ENCODE results near the gene KL. TPM values are rescaled to one million over a fixed set of nuclear protein-coding genes. Genes with fewer than 3 reads are reported as not detected.

The KL gene
- total RNA-seq, 1 experiment from 2014 or later: not detected

DNA sequence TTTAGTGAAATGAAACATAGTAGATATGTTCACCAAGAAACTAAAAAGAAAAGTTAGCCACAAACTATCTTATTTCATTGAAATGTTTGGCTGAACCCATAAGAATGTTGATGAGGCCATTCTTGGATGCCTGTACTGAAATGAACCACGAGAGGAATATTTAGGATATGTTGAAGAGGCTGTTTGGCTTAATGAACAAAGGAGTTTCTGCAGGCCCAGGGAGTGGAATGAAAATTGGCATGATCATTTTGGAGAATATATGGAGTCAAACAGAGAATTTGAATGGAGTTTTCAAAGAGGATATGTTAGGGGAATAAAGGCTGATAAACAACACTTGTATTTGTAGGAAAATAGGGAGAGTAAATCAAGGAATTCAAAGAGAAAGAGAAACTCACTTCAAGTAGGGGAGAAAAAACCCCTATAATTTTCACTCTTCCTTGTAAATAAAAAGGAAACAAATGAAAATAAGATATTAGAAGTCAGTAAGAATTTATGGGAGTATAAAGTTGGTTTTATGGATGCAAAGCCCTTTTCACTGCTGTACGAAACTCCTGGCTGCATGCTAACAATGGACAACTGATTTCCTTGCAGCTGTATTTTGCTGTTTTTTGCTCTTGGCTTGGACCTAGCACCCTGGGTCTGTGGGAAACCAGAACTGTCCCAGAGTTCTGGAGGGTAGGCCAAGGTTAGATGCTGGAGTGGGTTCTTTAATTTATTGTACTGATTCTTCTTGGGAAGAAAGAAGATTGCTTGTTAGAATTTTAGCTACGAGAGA lies 36.5 kb downstream of the KL start:
- no TSS peak for BruUV-seq (replicated peaks)
- ChIA-PET RAD21 (ENCODE audit: low non-redundant PET in 1 of 2, low total read pairs in 2 of 2, uncharacterized antibody in 2 of 2, unreplicated experiment in 2 of 2) (no interaction called here), POLR2A (no interaction called here), CTCF (no interaction called here)
- Histone ChIP-seq H3K4me1 (ENCODE audit: control insufficient read depth in 1 of 2, insufficient read depth in 2 of 2, low read length in 2 of 2) (no peaks in the 10 kb centered on the region; a peak in 1 of 4 replicates), H3K4me2 (ENCODE audit: low read length) (no peak overlapping the region), H2AFZ (ENCODE audit: low read depth, low read length, poor library complexity, severe bottlenecking) (no peak overlapping the region), H3K27me3 (ENCODE audit: insufficient read depth, low read length) (no peaks in the 10 kb centered on the region), H3K9ac (ENCODE audit: low read length) (no peak overlapping the region), H3K27ac (ENCODE audit: low read depth, low read length) (no peak overlapping the region), H4K20me1 (ENCODE audit: insufficient read depth) (no peaks in the 10 kb centered on the region), H3K9me3 (ENCODE audit: control insufficient read depth in 1 of 2, insufficient read depth in 1 of 2, low read depth in 1 of 2, low read length in 2 of 2) (no peaks in the 10 kb centered on the region), H3K36me3 (ENCODE audit: control insufficient read depth in 1 of 2, insufficient read depth in 2 of 2, low read length in 2 of 2) (no peaks in the 10 kb centered on the region), H3K9me2 (ENCODE audit: insufficient read depth) (no peaks in the 10 kb centered on the region), H3K79me2 (ENCODE audit: insufficient read depth, low read length) (no peaks in the 10 kb centered on the region), H3K4me3 (replicated peaks in 1 of 2; ENCODE audit: low read depth in 1 of 2, low read length in 2 of 2) (no peak overlapping the region)
- intact Hi-C loops (cut with micrococcal nuclease): no loop called here
- TF ChIP-seq ZNF274 (IDR thresholded peaks at IDR 0.05; ENCODE audit: low read depth, low read length) (no peak), EGR1 (IDR thresholded peaks at IDR 0.05; ENCODE audit: low read depth) (no peak), SP1 (IDR thresholded peaks at IDR 0.05; ENCODE audit: low read depth) (no peak), EZH2phosphoT487 (IDR thresholded peaks at IDR 0.05; ENCODE audit: borderline replicate concordance) (no peak), POLR2AphosphoS5 (IDR thresholded peaks at IDR 0.05; ENCODE audit: low read depth, low read length) (no peak), TCF7L2 (IDR thresholded peaks at IDR 0.05; ENCODE audit: borderline replicate concordance, extremely low read depth, insufficient read depth, insufficient read length) (no peak), ZFX (IDR thresholded peaks at IDR 0.05) (no peak), YY1 (IDR thresholded peaks at IDR 0.05; ENCODE audit: extremely low read depth, insufficient replicate concordance, low read depth, low read length) (no peak), ELF1 (IDR thresholded peaks at IDR 0.05; ENCODE audit: borderline replicate concordance, low read depth) (no peak), SIN3A (IDR thresholded peaks at IDR 0.05; ENCODE audit: low read depth) (no peak), RAD21 (IDR thresholded peaks at IDR 0.05; ENCODE audit: low read depth) (no peak), EZH2 (IDR thresholded peaks at IDR 0.05) (no peak), POLR2A (IDR thresholded peaks at IDR 0.05; ENCODE audit: borderline replicate concordance, extremely low read depth, insufficient read depth, insufficient read length) (no peak)
- TF ChIP-seq, protein P1, sequence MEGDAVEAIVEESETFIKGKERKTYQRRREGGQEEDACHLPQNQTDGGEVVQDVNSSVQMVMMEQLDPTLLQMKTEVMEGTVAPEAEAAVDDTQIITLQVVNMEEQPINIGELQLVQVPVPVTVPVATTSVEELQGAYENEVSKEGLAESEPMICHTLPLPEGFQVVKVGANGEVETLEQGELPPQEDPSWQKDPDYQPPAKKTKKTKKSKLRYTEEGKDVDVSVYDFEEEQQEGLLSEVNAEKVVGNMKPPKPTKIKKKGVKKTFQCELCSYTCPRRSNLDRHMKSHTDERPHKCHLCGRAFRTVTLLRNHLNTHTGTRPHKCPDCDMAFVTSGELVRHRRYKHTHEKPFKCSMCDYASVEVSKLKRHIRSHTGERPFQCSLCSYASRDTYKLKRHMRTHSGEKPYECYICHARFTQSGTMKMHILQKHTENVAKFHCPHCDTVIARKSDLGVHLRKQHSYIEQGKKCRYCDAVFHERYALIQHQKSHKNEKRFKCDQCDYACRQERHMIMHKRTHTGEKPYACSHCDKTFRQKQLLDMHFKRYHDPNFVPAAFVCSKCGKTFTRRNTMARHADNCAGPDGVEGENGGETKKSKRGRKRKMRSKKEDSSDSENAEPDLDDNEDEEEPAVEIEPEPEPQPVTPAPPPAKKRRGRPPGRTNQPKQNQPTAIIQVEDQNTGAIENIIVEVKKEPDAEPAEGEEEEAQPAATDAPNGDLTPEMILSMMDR (IDR thresholded peaks at IDR 0.05 in 2 of 3, conservative IDR thresholded peaks at IDR 0.05 in 1 of 3; ENCODE audit: borderline replicate concordance in 1 of 3, insufficient read depth in 1 of 3, low read depth in 2 of 3, low read length in 2 of 3): no peak
- TF ChIP-seq, protein P2, sequence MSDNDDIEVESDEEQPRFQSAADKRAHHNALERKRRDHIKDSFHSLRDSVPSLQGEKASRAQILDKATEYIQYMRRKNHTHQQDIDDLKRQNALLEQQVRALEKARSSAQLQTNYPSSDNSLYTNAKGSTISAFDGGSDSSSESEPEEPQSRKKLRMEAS (IDR thresholded peaks at IDR 0.05): no peak
- TF ChIP-seq, protein P3, sequence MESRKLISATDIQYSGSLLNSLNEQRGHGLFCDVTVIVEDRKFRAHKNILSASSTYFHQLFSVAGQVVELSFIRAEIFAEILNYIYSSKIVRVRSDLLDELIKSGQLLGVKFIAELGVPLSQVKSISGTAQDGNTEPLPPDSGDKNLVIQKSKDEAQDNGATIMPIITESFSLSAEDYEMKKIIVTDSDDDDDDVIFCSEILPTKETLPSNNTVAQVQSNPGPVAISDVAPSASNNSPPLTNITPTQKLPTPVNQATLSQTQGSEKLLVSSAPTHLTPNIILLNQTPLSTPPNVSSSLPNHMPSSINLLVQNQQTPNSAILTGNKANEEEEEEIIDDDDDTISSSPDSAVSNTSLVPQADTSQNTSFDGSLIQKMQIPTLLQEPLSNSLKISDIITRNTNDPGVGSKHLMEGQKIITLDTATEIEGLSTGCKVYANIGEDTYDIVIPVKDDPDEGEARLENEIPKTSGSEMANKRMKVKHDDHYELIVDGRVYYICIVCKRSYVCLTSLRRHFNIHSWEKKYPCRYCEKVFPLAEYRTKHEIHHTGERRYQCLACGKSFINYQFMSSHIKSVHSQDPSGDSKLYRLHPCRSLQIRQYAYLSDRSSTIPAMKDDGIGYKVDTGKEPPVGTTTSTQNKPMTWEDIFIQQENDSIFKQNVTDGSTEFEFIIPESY (IDR thresholded peaks at IDR 0.05; ENCODE audit: extremely low read depth, insufficient replicate concordance, low read length): no peak
- TF ChIP-seq, protein P4, sequence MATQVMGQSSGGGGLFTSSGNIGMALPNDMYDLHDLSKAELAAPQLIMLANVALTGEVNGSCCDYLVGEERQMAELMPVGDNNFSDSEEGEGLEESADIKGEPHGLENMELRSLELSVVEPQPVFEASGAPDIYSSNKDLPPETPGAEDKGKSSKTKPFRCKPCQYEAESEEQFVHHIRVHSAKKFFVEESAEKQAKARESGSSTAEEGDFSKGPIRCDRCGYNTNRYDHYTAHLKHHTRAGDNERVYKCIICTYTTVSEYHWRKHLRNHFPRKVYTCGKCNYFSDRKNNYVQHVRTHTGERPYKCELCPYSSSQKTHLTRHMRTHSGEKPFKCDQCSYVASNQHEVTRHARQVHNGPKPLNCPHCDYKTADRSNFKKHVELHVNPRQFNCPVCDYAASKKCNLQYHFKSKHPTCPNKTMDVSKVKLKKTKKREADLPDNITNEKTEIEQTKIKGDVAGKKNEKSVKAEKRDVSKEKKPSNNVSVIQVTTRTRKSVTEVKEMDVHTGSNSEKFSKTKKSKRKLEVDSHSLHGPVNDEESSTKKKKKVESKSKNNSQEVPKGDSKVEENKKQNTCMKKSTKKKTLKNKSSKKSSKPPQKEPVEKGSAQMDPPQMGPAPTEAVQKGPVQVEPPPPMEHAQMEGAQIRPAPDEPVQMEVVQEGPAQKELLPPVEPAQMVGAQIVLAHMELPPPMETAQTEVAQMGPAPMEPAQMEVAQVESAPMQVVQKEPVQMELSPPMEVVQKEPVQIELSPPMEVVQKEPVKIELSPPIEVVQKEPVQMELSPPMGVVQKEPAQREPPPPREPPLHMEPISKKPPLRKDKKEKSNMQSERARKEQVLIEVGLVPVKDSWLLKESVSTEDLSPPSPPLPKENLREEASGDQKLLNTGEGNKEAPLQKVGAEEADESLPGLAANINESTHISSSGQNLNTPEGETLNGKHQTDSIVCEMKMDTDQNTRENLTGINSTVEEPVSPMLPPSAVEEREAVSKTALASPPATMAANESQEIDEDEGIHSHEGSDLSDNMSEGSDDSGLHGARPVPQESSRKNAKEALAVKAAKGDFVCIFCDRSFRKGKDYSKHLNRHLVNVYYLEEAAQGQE (IDR thresholded peaks at IDR 0.05; ENCODE audit: low read depth): no peak
- no peak for DNase-seq (ENCODE audit: low read depth, low spot score)
- ATAC-seq: no peak

Data from HCT116 (cell line).